ENCODE data around the gene KLK7.

The KLK7 gene

DNA sequence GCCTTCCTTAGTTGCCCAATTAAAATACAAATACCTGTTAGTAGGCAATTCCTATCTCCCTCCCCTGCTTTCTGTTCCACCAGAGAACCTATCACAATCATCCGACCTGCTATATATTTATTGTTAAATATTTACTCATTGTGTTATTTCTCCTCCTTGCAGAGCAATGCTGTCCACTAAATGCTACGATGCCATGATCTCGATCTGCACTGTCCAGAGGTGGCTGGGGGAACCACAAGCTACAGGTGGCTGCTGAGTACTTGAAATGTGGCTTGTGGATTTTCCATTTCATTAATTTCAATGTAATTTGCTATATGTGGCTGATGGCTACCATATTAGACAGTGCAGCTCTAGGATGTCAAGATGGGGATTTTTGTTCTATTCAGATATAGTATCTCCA lies 19.5 kb downstream of the KLK7 start:
- no peak overlapping the region for H3K4me3 ChIP-seq (ENCODE audit: control insufficient read depth, low read depth, low read length)
- DNase-seq (ENCODE audit: low read depth): no peak
- TF ChIP-seq CTCF (IDR thresholded peaks at IDR 0.05; ENCODE audit: control insufficient read depth, insufficient read depth, low read depth, low read length, missing control alignments): no peak

DNA sequence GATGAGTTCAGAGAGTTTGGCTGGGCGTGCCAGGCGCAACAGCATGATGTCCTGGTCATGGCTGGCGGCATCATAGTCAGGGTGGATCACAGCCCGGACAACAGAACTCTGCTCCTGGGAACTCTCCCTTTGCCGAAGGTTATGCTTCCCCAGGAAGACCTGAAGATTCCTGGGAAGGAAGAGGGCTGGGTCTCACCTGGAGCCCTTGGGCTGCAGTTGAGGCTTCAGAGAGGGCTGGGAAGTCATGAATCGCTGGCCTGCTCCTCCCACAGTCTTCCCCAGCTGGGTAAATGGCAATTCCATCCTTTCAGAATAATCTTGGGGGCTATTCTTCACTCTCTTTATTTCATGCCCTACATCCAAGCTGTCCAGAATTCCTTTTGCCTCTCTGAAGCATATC lies 20.3 kb downstream of the KLK7 start:
- no peak overlapping the region for H3K4me3 ChIP-seq (ENCODE audit: control insufficient read depth, low read depth, low read length)
- no peak for DNase-seq (ENCODE audit: low read depth)
- no peak for TF ChIP-seq CTCF (IDR thresholded peaks at IDR 0.05; ENCODE audit: control insufficient read depth, insufficient read depth, low read depth, low read length, missing control alignments)

DNA sequence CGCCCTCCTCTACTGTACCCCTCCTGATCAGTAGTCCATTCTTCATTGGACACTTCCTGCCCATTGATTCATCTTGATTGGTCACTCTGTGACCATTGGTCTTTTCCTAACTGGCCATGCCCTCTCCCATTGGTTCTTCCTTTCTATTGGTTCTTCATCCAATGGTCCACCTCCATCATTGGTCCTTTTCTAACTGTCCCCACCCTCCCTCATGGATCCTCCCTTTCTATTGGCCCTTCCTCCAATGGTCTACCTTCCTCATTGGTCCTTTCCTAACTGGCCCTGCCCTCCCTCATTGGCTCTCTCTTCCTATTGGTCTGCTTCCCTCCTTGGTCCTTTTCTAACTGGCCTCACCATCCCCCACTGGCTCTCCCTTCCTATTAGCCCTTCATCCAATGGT lies 21.5 kb downstream of the KLK7 start:
- no peak overlapping the region for H3K4me3 ChIP-seq (ENCODE audit: control insufficient read depth, low read depth, low read length)
- no peak for TF ChIP-seq CTCF (IDR thresholded peaks at IDR 0.05; ENCODE audit: control insufficient read depth, insufficient read depth, low read depth, low read length, missing control alignments)
- DNase-seq (ENCODE audit: low read depth): no peak

GRCh38 chr19:50959731-50960500 lies 23.8 kb downstream of the KLK7 start:
- H3K4me3 ChIP-seq (ENCODE audit: control insufficient read depth, low read depth, low read length): no peak overlapping the region
- DNase-seq (ENCODE audit: low read depth): no peak
- no peak for TF ChIP-seq CTCF (IDR thresholded peaks at IDR 0.05; ENCODE audit: control insufficient read depth, insufficient read depth, low read depth, low read length, missing control alignments)

- no peak for TF ChIP-seq CTCF (IDR thresholded peaks at IDR 0.05; ENCODE audit: control insufficient read depth, insufficient read depth, low read depth, low read length, missing control alignments)
Observed at GRCh38 chr19:50957587-50957986, 26.1 kb downstream of the KLK7 start.

GRCh38 chr19:50952910-50953309 lies 30.8 kb downstream of the KLK7 start, which contains the start of gene KLK5:
KLK5 (minus strand) TSS chr19:50953038; CDS start chr19:50952657, 381 bp downstream.
- no peak for TF ChIP-seq CTCF (IDR thresholded peaks at IDR 0.05; ENCODE audit: control insufficient read depth, insufficient read depth, low read depth, low read length, missing control alignments)
- DNase-seq (ENCODE audit: low read depth): no peak
- H3K4me3 ChIP-seq (ENCODE audit: control insufficient read depth, low read depth, low read length): no peak within 1 kb of the TSS

More at GRCh38 chr19:50957587-50957986, 26.1 kb downstream of the KLK7 start:
- no peak overlapping the region for H3K4me3 ChIP-seq (ENCODE audit: control insufficient read depth, low read depth, low read length)
- no peak for DNase-seq (ENCODE audit: low read depth)

All from AG09309 (cell line).